G401 (cell line): ENCODE results near the gene NAIF1. TPM values are rescaled to one million over a fixed set of nuclear protein-coding genes. Genes with fewer than 3 reads are reported as not detected.
"Not testable (repeated sequence)": the region's sequence is repeated elsewhere in the genome, so short reads cannot be mapped to it uniquely, and the experiment has no call there.

Experiments used
- DNase-seq: peaks from one replicate; pipeline ENCODE4 v3.0.0-alpha.2; 2015; ENCODE audit warnings: low spot score
- in situ Hi-C: cut with HindIII; loops from 2 replicates; pipeline ENCODE4 v1.10.0; 2016; ENCODE audit warnings: low sequenced_read_pairs, mixed read lengths
- total RNA-seq: library from RNA; depleted of rRNA; stranded (reverse); fragments of >200 nt; shearing (Covaris generic); gene quantifications from 2 replicates; pipeline ENCODE4 v1.2.3, GENCODE V29; 2014

Gene NAIF1
- total RNA-seq, 1 experiment from 2014 or later, result 6.6 TPM

DNA sequence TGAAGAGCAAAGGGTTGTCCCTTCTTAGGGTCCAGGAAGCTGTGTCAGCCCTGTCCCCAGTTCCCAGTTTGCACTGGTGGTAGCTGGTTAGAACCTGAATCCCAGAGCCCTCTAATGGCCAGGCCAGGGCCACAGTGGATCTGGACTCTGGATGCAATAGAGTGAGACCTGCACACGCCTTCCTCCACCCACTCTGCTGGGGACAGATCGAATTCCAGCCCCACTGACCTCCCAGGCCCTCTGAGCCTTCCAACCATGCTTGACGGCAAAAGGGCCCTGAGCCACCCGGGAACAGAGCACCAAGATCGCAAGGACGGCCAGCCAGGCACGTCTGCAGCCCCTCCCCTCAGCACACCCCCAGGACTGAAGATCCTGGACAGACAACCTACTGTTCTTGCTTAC is 23.7 kb downstream of the NAIF1 start:
- DNase-seq, result no peak
- in situ Hi-C loops, result no loop called here

DNA sequence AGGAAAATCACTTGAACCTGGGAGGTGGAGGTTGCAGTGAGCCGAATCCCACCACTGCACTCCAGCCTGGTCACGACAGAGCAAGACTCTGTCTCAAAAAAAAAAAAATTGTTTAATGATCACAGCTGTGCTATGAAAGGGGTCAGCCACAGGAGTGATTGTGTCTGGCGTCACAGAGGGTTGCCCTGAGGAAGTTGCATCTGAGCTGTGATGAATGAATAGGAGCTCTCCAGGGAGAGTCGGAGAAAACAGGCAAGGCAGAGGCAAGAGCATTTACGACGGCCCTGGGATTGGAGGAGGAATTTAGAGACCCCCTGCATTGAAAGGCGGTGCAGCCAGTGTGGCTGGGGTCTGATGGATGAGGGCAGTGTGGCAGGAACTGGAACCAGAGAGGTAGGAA is 25.1 kb downstream of the NAIF1 start:
- in situ Hi-C loops, result no loop called here
- DNase-seq, result no peak

DNA sequence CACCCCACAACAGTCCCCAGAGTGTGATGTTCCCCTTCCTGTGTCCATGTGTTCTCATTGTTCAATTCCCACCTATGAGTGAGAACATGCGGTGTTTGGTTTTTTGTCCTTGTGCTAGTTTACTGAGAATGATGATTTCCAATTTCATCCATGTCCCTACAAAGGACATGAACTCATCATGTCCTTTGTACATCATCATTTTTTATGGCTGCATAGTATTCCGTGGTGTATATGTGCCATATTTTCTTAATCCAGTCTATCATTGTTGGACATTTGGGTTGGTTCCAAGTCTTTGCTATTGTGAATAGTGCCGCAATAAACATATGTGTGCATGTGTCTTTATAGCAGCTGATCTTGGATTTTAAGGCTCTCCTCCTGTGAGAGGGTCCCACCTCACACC is 26.3 kb downstream of the NAIF1 start:
- DNase-seq, in situ Hi-C loops: not testable (repeated sequence)

DNA sequence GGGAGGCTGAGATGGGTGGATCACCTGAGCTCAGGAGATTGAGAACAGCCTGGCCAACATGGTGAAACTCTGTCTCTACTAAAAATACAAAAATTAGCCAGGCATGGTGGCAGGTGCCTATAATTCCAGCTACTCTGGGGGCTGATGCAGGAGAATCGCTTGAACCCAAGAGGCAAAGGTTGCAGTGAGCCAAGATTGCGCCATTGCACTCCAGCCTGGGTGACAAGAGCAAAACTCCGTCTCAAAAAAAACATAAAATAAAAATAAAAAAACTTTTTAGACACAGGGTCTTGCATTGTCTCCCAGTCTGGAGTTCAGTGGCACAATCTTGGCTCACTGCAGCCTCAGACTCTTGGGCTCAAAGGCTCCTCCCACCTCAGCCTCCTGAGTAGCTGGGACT is 30.6 kb downstream of the NAIF1 start:
- DNase-seq, in situ Hi-C loops: not testable (repeated sequence)

DNA sequence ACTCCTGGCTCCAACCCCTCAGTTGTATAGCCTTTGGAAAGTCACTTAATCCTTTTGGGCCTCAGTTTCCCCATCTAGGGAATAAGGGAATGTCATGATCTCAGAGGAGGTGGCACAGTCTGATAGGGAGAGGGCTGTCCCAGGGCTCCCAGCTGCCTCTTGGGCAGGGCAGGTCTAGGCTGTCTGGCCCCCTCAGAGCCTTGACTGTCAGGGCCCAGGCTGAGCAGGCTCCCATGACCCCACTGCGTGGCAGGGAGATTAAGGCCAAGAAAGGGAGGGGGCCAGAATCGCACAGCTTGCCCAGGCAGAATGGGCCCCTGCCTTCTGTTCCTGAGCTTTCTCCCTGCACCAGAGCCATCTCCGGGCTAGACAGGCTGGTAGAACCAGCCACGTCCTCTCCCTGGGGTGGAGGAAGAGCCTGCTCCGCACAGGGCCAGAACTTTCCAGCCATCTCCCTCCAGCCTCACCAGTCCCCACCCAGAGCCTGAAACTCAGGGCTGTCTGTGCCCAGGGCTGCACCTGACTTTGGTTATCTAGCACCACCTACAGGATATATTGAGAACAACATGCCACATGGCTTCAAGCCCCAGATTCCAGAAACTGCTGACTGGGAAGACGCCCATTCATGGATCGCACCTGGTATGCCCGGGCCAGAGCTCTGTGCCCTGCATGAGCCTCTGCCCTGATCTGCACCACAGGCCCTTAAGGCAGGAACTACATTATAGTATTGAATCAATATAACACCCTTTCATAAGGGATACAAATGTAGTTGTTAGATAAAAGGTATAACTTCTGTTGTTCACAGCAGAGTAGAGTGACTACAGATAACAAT is 32.1 kb downstream of the NAIF1 start:
- DNase-seq, result peak; percentile 86

GRCh38 chr9:128033609-128034008 is 33.5 kb downstream of the NAIF1 start:
- in situ Hi-C loops, result no loop called here
- no peak for DNase-seq

More for the DNA sequence above, 32.1 kb downstream of the NAIF1 start:
- in situ Hi-C loops, result no loop called here

DNA sequence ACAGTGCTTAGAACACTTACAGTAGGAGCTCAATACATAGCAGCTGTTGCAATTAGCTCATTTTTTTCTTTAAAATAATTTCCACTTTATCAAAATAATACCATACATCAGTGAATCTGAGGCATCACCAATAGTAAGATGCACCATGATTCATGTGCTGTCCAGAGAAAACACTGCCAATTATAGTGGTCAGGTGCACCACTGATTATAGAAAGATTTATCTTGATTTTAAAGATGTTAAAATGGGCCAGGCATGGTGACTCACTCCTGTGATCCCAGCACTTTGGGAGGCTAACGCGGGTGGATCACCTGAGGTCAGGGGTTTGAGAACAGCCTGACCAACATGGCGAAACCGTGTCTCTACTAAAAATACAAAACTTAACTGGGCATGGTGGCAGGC is 39.4 kb downstream of the NAIF1 start:
- in situ Hi-C loops, result no loop called here
- DNase-seq, result no peak

GRCh38 chr9:128026773-128027541 is 40.2 kb downstream of the NAIF1 start:
- DNase-seq, result no peak
- in situ Hi-C loops, result no loop called here

- in situ Hi-C loops, result no loop called here
- DNase-seq, result no peak
These were observed 40.8 kb downstream of the NAIF1 start for GRCh38 chr9:128026255-128026772.

GRCh38 chr9:128025736-128026135 is 41.4 kb downstream of the NAIF1 start:
- no peak for DNase-seq
- in situ Hi-C loops, result no loop called here

DNA sequence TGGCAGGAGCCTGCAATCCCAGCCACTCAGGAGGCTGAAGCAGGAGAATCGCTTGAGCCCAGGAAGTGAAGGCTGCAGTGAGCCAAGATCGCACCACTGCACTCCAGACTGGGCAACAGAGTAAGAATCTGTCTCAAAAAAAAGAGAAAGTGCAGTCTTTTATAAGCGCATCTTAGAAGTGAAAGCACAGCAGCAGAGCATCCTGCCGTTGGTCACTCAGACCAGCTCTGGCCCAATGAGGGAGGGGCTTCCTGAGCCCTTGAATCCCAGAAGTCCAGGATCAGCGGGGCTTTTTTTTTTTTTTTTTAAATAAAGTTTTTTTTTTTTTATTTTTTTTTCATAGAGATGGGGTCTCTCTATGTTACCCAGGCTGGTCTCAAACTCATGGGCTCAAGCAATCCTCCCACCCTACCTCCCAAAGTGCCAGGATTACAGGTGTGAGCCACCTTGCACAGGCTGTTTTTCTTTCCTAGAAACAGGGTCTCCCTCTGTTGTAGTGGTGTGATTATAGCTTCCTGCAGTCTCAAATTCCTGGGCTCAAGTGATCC is 42.3 kb downstream of the NAIF1 start:
- in situ Hi-C loops, result no loop called here
- DNase-seq, result no peak

- in situ Hi-C loops, DNase-seq: not testable (repeated sequence)
These were observed 43.4 kb downstream of the NAIF1 start for GRCh38 chr9:128023671-128024070.

DNA sequence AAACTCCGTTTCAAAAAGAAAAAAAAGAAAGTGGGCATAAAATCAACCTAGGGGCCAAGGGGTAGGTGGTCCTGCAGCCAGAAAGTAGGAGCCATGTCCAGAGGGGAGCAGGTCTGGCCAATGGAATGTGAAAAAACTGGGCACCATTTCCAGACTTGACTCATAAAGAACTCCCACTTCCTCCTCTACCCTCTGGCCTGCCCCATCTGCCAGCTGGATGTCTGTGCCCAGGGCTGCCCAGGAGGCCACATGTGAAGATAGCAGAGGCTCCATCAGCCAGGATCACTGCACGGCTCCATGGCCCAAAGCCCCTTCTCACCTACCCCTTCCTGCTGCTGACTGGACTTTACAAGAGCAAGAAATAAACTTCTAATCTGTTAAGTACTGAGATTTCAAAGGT is 44.2 kb downstream of the NAIF1 start:
- in situ Hi-C loops, result no loop called here
- no peak for DNase-seq

DNA sequence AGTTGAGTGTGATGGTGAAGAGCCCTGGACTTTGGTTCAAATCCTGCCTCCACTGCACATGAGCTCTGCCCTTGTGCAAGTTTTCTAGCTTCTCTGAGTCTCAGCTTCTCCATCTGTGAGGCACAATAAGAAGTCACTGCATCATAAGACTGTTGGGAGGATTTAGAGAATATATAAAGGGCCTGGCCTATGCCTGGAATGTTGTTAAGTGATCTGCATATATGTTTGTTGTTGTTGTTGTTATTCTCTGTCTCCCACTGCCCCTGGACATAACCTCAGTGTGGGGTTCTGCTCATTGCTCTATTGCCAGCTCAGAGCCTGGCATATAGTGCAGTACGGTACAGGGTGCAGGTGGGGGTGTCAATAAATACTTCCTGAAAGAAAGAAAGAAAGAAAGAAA is 46.0 kb downstream of the NAIF1 start:
- no peak for DNase-seq
- in situ Hi-C loops, result no loop called here

DNA sequence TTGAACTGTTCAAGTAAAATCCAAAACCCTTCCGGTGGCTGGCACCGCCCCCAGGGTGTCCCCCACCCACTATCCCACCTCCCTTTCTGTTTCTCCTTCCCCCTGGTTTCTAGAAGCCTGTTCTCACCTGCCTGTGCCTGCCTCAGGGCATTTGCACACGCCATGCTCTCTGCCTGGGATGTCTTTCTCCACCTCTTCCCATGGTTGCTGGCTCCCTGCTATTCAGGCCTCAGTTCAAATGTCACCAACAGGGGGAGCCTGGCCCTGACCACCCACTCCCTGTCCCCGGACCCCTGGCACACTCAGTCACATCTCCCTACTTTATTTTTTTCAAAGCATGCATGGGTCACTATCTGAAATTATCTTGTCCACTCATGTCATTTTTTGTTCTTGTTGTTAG is 46.4 kb downstream of the NAIF1 start:
- no peak for DNase-seq
- in situ Hi-C loops, result no loop called here

DNA sequence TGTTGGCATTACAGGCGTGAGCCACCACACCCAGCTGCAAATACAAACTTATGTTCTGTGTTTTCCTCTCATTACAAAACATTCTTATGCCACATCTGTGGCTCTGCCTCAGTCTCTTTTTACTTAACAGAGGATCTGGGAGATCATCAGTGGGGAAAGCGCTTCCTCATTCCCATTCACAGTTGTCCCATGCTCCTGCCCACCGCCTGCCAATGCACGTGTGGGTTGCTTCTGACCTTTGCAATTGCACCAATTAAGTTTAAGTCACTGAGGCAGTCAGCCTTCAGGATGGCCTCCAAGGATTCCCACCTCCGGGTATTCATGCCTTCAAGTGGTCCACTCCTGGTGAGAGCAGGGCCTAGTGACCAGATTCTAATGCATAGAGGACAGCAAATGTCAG is 51.4 kb downstream of the NAIF1 start:
- DNase-seq, result no peak
- in situ Hi-C loops, result no loop called here
